NCI-H460 (cell line): ENCODE results near the gene LYST. TPM values are rescaled to one million over a fixed set of nuclear protein-coding genes. Genes with fewer than 3 reads are reported as not detected.
A peak's percentile ranks its signal among the peaks of the same experiment; 100 is the strongest.
"Not testable (repeated sequence)": the region's sequence is repeated elsewhere in the genome, so short reads cannot be mapped to it uniquely, and the experiment has no call there.

Experiments
- DNase-seq: peaks from one replicate; pipeline ENCODE4 v3.0.0-alpha.2; 2016; ENCODE audit warnings: low read depth; ENCODE audit errors: extremely low read depth
- total RNA-seq: library from RNA; depleted of rRNA; stranded (reverse); fragments of >200 nt; shearing (Covaris generic); gene quantifications from 2 replicates; pipeline ENCODE4 v1.2.3, GENCODE V29; 2014

Gene LYST
- total RNA-seq, 1 experiment from 2014 or later = 8.7 TPM

DNA sequence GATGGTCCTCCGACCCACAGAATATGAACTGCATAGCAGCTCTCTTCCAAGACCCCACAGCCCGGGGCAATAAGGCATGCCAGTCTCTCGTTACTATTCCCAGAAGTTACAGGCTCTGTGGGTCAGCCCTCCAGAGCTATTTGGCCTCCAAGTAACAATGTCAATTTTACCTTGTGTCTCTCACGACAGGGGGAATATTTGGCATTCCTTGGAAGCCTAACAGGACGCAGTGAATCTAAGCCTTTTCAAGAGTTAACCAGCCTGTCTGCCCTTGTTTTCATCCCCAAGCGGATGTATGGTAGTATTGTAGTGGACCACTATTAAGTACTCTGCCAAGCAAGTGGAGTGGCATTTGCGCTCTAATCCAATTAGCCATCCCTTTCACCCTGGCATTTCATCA is 192.7 kb downstream of the LYST start:
- DNase-seq = no peak

DNA sequence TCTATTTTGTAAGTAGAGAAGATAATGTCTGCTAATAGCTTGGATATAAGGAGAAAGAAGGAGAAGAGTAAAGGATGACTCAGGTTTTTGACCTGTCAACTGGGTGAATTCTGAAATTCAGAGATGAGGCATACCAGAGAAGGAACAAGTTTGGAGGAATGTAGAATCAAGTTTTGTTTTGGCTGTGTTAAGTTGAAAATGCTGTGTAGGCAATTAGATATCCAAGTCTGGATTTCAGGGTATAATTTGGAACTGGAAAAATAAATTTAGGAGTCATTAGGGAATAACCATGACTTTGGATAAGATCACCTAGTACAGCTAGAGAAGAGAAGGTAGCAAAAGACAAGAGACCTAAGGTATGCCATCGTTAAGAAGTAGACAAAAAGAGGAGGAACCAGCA is 194.7 kb downstream of the LYST start:
- DNase-seq = no peak

DNA sequence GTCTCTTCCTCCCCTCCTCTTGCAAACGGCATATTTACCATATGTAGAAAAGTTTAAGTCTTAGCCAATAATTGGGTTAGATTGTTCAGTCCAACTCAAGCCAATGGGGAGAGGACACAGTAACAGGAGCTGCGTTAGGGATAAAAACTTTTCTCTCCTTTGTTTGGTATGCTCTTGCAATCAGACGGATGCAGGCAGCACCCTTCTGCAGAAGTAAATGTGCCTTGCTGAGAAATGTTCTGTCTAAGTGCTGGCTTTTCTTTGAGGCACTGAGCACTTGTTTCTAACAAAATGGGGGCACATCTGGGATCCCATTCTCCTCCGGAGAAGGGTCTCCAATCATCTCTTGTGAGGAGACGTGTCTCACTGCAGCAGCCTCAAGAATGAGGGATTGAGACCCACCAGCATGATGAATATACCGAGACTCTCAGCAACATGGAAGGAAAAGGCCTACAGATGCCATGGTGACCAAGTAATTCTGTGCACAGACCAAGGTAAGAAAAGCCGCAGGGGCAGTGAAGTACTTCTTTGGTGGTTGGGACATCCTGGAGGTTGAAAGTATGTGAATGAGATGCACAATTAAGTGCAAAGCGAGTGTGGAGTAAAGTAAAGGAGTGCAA is 196.4 kb downstream of the LYST start:
- no peak for DNase-seq

DNA sequence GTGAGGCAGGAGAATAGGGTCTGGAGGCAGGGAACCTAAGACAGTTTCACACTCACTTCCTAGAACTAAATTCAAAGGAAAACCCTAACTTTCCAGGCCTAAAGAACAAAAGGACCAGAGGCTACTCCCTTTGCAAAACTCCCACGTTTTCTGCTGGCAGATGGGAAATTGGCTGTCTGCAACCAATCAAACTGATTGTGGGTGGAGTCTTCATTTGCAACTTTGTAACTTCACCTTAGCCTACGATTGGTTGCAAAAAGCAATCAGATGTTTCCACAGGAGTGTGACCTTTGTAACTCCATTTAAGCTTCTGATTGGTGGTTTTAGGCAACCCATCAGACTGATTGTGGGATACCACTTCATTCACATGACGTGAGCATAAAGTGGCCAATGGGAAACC is 197.4 kb downstream of the LYST start:
- no peak for DNase-seq

DNA sequence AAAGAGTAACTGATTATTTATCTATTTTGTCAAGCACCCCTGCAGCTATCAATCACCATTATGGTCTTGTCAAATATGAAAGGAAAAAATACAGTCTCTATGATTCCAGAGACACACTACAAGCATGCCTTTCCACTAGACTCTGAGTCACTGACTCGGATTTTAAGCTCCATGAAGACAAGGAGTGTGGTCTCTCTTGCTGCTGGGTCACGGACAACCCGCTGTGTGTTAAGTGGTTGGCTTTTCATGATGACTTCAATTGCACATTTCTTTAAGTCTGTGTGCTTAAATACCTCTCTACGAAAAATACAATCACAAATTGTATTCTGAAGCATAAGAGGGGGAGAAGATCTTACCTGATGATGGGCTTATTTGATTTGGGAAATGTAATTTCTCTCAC is 203.1 kb downstream of the LYST start:
- DNase-seq = no peak

DNA sequence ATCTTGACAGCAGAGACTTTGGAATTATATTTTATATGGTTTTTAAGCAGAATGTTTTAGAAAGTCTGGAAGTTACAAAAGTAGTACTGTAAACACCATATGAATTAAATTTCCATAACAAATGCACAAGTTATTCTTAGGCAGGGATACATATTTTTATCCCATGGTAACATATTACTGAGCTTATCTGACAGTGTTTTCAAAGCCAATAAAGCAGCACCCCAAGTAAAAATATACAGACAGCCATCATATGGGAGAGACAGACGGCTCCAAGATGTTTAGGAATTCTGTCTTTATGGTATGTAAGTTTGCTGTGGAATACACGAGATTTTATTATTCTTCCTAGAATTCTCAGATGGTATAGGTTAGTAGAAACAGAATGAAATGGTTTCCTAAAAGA is 205.1 kb downstream of the LYST start:
- DNase-seq = no peak

DNA sequence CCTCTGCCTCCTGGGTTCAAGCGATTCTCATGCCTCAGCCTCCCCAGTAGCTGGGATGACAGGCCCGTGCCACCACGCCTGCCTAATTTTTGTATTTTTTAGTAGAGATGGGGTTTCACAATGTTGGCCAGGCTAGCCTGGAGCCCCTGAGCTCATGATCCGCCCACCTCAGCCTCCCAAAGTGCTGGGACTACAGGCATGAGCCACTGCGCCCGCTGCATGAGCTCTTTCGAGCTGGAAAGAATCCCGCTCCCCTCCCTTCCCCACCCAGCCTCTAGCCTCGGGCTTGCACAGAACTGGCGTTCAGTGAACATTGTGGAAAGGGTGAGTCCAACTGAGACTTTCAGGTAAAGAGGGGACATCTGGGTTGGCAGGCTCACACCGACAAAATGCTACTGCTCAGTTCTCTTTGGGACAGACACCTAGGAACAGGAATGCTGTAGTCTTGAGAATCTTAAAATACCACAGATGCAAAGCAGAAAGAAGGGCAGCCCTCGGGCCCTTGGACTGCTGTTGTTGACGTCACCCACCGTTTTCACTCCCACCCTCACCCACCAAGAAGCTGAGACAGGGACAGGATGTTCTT is 207.4 kb downstream of the LYST start:
- DNase-seq = no peak

DNA sequence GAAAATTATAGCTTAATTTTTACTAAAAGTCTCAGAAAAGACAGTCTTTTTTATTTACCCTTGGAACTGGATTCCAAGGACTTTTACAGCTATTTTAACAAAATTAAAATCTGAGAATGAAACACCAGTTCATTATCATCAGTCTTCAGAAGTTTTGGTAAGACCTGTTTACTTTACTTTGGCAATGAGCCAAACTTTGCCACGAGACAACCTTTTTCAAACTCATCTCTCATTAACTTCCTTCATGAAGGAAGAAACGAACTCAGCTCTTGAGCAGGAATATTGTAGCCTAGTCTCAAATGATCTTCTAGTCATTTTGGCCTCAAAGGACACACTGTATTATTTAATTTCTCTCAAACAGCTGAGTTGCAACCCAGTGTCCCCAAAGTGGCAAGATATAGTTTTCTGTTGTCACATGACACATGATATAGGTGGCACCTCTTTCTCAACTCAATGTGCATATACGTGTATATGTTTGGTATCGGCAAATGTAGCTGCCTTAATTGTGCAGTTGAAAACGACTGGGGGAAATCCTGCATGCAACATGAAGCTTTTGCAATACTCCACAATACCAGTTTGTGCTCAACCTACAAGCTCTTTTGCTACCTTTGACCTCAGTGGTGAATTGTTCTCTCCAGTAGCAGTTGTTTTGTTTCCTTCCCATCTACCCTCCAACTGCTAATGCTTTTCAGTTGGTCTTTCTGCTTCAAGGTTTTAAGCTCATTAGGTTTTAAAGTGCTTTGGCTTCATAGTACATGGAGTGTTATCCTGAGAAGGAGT is 208.8 kb downstream of the LYST start:
- DNase-seq = no peak

DNA sequence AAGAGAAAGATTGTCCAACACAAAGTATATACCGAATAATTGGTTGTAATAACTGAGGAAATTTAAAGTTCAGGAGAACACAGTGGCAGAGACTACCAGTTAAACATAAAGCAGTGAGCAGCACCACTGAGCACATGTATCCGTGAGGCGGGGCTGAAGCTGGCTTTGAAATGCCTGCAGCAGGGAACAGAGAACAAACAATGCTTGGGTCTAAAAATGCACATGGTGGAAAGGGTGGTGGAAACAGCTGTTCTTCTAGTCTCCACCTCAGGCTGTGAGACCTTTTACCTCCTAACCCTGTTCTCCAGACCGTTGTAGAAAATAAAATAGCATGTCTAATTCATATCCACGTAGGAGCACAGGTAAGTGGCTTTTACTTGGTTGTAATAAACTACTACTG is 209.4 kb downstream of the LYST start:
- DNase-seq = no peak

DNA sequence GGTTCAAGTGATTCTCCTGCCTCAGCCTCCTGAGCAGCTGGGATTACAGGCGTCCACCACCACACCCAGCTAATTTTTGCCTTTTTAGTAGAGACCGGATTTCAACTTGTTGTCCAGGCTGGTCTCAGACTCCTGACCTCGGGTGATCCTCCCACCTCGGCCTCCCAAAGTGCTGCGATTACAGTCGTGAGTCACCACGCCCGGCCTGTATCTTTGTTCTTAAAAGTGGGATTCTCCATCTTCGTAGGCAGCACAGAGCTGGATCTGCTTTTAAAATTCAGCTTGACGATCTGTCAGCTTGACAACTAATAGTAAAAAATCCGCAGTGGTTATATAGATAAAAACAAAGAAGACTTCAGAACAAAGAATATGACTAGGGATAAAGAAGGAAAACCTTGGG is 214.3 kb downstream of the LYST start:
- no peak for DNase-seq

DNA sequence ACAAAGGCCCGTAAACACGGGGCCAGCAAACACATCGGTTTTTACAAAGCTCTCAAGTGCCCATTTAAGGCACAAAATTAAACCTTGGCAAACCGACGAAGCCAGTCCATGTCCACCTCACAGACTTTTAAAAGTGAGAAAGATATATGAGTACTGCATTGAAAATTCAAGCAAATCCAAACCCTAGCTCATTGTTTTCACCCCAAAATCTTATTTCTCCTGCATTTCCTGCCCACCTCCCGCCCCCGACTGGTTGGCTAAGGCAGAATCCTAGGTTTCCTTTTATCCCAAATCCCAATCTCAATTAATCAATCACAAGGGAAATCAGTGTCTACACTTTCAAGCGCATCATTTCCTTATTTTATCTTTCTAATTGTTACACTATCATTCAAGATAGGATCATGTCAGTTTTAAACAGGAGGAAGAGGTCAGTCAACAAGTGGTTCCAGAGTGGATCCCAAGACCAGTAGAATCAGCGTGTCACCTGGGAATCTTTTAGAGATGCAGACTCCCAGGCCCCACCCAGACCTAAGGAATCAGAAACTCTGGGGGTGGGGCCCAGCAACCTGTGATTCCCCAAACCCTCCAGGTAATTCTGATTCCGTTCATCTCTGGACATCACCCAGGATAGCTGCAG is 215.4 kb downstream of the LYST start:
- DNase-seq = no peak

DNA sequence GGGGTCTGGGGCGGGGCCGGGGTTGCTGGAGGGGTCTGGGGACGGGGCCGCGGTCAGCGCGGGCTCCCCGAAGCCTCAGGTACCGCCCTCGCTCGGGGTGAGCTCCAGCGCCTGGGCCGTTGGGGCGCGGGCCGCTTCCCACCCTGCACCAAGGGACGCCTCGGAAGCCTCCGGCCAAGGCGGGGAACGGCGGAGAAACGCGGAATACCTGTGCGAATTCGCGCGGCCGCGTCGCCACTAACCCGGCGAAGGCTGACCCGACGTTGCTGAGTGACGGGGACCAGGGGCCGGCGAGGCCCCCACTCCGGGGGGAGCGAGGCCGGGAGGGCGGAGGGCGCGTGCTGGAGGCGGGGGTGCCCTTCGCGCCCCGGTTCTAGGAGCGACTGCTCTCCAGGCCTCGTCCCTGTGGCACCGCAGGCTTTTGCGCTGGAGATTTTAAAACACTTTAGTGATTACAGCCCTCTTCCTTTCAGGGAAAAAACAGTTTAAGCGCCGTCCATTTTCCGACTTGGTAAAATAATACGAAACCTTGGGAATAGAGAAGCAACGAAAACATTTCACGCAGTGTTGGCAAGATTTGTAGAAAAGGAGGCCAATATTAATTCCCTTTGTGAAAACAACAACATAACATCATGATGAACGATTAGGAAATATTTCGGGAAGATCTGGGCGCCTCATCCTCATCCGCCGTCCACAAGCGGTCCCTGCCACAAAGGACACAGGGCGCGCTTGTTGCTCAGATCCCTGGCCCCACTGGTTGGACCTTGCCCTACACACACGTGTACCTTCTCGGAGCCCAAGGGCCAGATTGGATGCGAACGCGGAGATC is 216.2 kb downstream of the LYST start:
- DNase-seq = no peak

DNA sequence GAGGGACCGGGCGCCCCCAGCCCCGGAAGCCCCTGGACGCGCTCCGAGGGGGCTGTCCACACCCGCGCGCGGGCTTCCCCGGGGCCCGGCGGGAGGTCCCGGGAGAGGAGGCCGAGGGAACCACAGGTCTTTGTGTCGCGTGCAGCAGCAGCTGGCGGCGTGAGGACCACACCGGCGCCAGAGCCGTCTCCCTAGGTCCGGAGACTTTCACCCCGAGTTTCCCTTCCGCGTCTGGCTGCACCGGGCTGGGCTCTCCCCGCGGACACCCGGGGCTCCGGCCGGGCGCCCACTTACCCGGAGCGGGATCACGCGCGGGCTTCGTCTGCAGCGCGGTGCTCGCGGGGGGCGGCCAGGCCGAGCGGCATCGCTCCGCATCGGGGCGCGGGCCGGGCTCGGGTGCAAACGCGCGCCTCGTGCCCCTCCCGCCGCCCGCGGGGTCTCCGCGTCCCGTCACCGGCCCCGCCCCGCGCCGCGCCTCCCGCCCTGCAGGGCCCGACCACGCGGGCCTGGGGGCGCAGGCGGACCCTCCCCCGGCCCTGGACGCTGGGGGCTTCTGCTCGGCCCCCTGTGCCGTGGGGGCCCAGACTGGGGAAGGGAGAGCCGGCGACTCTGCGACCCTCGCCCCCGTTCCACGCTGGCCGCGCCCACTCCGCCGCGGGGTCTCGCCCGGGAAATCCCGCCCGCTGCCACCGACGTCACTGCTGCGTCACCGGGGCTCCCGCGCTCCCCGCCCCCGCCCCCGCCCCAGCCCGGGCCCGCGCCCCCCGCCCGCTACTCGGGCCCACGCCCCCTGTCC is 217.1 kb downstream of the LYST start, which contains the start of gene GNG4:
GNG4 (minus strand) TSS at position 417 of the 796 bp plus-strand sequence. CDS start 65,946 bp downstream, outside the sequence.
- no peak for DNase-seq

DNA sequence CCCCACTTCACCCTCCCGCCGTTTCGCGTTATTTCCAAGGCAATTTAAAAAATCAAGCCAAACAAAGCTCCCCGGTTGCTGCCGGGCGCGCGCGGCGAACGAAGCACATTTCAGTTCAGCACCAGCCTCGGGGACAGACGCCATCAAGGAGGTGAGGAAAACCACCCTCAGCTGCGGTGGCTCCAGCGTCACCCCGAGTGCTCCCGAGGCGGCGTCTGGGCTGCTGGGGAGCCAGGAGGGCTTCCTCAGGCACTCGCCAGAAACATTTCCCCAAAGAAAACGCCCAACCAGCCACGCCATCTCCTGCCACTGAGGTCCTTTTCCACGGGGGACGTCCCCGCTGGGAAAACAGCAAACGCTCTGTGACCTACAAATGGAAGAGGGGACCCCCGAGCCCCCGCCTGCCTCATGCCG is 217.7 kb downstream of the LYST start:
- peak; percentile 46 for DNase-seq

DNA sequence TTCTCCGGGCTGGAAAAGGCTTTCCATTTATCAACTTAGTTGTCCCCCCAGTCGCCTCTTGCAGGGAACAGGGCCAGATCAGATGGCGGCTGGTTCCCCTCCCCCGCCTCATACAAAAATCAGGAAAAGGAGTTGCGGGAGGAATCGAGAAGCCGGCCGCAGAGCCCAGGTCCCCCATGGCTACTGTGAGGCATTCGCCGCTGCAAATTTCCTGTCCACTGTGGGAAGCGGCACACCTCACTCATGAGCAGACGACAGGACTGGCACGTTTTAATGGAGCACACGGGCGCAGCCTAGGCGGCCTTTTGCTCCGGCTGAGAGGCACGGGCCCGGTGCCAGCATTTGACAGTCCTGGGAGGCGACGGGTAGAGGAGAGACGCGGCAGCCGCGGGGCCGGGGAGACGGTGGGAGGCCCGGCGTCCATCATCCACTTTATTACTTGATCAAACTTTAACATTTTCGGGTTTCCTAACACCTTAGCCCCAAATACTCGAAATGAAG is 218.2 kb downstream of the LYST start:
- no peak for DNase-seq

DNA sequence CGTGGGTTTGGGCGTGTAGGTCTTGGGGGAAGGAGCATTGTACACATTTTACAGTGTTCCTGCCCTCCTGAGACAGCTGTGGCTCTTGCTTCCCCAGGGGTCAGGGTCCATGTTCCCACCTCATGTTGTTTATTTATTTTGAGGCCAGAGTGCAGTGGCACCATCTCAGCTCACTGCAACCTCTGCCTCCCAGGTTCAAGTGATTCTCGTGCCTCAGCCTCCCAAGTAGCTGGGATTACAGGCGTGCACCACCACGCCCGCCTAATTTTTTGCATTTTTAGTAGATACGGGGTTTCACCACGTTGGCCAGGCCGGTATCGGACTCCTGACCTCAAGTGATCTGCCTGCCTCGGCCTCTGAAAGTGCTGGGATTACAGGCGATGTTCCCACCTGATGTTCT is 219.2 kb downstream of the LYST start:
- not testable (repeated sequence) for DNase-seq

DNA sequence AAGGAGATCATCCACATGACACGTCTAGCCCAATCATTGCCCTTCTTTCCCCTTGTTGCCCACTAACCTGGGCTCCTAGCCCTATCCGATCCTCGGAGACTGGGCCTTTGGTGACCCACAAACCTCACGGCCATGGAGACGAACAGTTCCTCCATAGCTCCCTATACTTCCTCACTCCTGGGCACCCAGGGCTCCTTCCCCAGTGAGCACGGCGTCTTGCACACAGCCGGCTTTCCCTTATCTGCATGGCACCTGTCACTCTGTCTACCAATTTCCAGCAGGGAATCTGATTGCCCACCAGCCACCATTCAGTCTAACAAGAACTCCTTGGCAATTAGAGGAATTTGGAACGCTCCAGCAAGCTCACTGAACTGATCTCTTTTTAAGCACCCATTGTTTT is 220.2 kb downstream of the LYST start:
- no peak for DNase-seq

DNA sequence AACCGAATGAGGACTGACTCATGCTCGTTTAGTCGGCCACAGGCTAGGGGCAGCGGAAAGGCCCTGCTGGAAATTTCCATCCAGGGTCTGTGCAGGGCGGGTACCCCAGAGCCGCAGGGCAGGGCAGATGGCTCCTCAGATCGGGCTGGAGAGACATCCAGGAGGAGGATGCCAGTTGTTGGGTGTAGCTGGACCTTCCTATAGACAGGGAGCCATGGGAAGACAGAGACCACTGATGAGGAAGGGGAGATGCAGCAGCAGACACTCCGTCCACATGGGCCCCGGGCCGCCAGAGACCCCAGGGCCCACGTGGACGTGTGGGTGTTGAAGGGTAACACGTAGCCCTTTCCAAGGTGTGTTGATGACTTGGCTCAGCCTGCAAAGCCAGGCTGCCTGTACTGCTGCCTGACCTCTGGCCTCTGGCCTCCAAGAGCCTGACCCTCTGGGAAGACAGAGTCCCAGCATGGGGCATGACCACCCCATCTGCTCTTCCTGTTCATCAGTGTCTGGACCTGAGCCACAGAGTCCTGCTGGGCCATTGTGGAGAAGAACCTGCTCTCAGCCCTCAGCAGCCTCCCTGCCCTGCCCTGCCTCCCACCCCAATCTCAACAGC is 221.9 kb downstream of the LYST start:
- no peak for DNase-seq
